Spleen (tissue), 11 donors: Measurements from ENCODE around the gene KPNA3. TPM values are rescaled to one million over a fixed set of nuclear protein-coding genes. Genes with fewer than 3 reads are reported as not detected.
"Not testable (repeated sequence)": the region's sequence is repeated elsewhere in the genome, so short reads cannot be mapped to it uniquely, and the experiment has no call there.

Source experiments
- DNase-seq: peaks from one replicate; pipeline ENCODE4 v3.0.0-alpha.2; 2020
- H3K27ac ChIP-seq, 8 donors: fragments of 200-600 bp; sonication (generic) in 7 of 8; 1 replicate in 4 of 8; 2 replicates in 4 of 8; pipeline versions ENCODE4 v1.5.0 to v1.8.0; 2016 to 2021; ENCODE audit warnings: inconsistent platforms in 4 of 8, mild to moderate bottlenecking in 4 of 8, moderate library complexity in 1 of 8
- H3K27me3 ChIP-seq, 7 donors: fragments of 200-600 bp; sonication (generic) in 6 of 7; replicated peaks in 1 of 7; 1 replicate in 4 of 7; 2 replicates in 3 of 7; pipeline versions ENCODE4 v1.5.0 to v1.8.0; 2016 to 2021; ENCODE audit warnings: inconsistent platforms in 3 of 7, mild to moderate bottlenecking in 1 of 7
- H3K36me3 ChIP-seq, 6 donors: fragments of 200-600 bp; sonication (generic) in 5 of 6; 1 replicate in 4 of 6; 2 replicates in 2 of 6; pipeline versions ENCODE4 v1.5.0 to v1.8.0; 2016 to 2021; ENCODE audit warnings: inconsistent platforms in 2 of 6
- H3K4me1 ChIP-seq, 6 donors: fragments of 200-600 bp; sonication (generic) in 5 of 6; 1 replicate in 3 of 6; 2 replicates in 3 of 6; pipeline versions ENCODE4 v1.5.0 to v1.8.0; 2016 to 2021; ENCODE audit warnings: inconsistent platforms in 3 of 6
- H3K4me3 ChIP-seq, 8 donors: fragments of 200-600 bp; sonication (generic) in 7 of 8; 1 replicate in 4 of 8; 2 replicates in 4 of 8; pipeline versions ENCODE4 v1.5.0 to v1.8.0; 2016 to 2021; ENCODE audit warnings: inconsistent platforms in 4 of 8, mild to moderate bottlenecking in 4 of 8, moderate library complexity in 2 of 8
- H3K9me3 ChIP-seq, 8 donors: fragments of 200-600 bp; sonication (generic) in 7 of 8; 1 replicate in 4 of 8; 2 replicates in 4 of 8; pipeline versions ENCODE4 v1.5.0 to v1.8.0; 2016 to 2021; ENCODE audit warnings: inconsistent platforms in 4 of 8
- POLR2A ChIP-seq, 3 donors: fragments of 450-650 bp; IDR thresholded peaks; one replicate each; pipeline ENCODE4 v1.5.1; 2017; ENCODE audit warnings: antibody characterized with exemption in 3 of 3, mild to moderate bottlenecking in 1 of 3
- POLR2AphosphoS5 ChIP-seq, 3 donors: sonication (generic); formaldehyde crosslinking; IDR thresholded peaks; one replicate each; pipeline ENCODE4 v1.5.1; 2017; ENCODE audit warnings: antibody characterized with exemption in 3 of 3
- whole genome bisulfite sequencing, 5 donors: extraction: QIAGEN DNeasy Blood & Tissue Kit in 3 of 5; methylation state at CpG; one replicate each; pipeline versions ENCODE4 v1.1.5 to v1.1.7; 2013 to 2018; 5-methylcytosine and 5-hydroxymethylcytosine counted together
- intact Hi-C: fragments of 100-400 bp; cut with DNase I; formaldehyde crosslinking; loops from one replicate; pipeline ENCODE4 v1.15.0; 2023; ENCODE audit warnings: low total_unique reads
- polyA plus RNA-seq, 3 donors: library from polyadenylated mRNA; stranded (reverse); fragments of 200-250 nt; gene quantifications; one replicate each; pipeline ENCODE4 v1.2.1, GENCODE V29; 2013
- total RNA-seq, 7 donors: library from RNA; depleted of rRNA in 3 of 7; stranded (reverse); fragments of >200 nt in 3 of 7; fragmentation: NEBNext Ultra II Directional in 4 of 7; extraction: Animal tissue kit (Norgen Biotek cat#: 25700) in 4 of 7; gene quantifications; one replicate each; pipeline versions ENCODE4 v1.1.0 to v1.2.1, GENCODE V29; 2016 to 2021
- TF ChIP-seq, protein P1 (sequence below), 11 experiments: fragments of 200-600 bp in 7 of 11; fragments of 450-650 bp in 4 of 11; sonication (generic) in 4 of 11; IDR thresholded peaks in 8 of 11; conservative IDR thresholded peaks in 3 of 11; 1 replicate in 7 of 11; 2 replicates in 4 of 11; pipeline versions ENCODE4 v1.4.0 to v1.8.0; 2016 to 2021; ENCODE audit warnings: antibody characterized with exemption in 11 of 11, inconsistent platforms in 4 of 11, mild to moderate bottlenecking in 1 of 11
- donor health status: healthy with polysubstance abuse.
- donor health status: DM: no; HTN: no; CAD: no; lungs with moderate emphysema.
- donor health status: DM: no; HTN: no; CAD: no.
- donor health status: Bipolar disorder and iron deficiency.
- donor health status: healthy.
- donor health status: DM: no; HTN: no; CAD: no.
- donor health status: DM: yes; HTN: yes; CAD: no.

The KPNA3 gene
- total and polyA plus RNA-seq, 10 donors = 9.6 to 26.3 (median 20.6) TPM

DNA sequence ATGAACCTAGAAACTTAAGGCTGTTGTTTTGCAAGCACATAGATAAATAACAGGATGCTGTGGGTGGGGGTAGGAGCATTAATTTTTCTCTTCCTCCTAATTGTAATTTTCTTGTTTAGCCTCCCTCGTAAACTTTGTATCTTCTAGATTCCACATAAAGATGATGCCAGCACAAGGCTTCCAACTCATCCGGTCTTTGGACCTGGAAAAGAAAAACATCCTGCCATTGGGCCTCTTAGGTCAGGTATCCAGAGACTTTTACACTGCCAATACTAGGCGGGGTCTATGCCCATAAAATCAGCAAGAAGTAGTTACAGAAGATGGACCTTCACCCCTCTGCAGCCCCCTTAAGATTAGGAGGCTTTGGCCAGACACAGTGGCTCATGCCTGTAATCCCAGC lies 35.4 kb upstream of the KPNA3 start:
- no peaks in the 10 kb centered on the region for H3K4me1 ChIP-seq
- no peak for TF ChIP-seq POLR2AphosphoS5 (IDR thresholded peaks at IDR 0.05)
- TF ChIP-seq POLR2A (IDR thresholded peaks at IDR 0.05) = no peak
- TF ChIP-seq, protein P1, sequence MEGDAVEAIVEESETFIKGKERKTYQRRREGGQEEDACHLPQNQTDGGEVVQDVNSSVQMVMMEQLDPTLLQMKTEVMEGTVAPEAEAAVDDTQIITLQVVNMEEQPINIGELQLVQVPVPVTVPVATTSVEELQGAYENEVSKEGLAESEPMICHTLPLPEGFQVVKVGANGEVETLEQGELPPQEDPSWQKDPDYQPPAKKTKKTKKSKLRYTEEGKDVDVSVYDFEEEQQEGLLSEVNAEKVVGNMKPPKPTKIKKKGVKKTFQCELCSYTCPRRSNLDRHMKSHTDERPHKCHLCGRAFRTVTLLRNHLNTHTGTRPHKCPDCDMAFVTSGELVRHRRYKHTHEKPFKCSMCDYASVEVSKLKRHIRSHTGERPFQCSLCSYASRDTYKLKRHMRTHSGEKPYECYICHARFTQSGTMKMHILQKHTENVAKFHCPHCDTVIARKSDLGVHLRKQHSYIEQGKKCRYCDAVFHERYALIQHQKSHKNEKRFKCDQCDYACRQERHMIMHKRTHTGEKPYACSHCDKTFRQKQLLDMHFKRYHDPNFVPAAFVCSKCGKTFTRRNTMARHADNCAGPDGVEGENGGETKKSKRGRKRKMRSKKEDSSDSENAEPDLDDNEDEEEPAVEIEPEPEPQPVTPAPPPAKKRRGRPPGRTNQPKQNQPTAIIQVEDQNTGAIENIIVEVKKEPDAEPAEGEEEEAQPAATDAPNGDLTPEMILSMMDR (IDR thresholded peaks at IDR 0.05 in 8 of 11, conservative IDR thresholded peaks at IDR 0.05 in 3 of 11) = no peak
- H3K27me3 ChIP-seq = peaks cover 0 to 7% (median 0%) of the 10 kb centered on the region in 7 donors
- 81 to 91% (median 89%) methylated on average over 3 of the region's 3 CpGs for WGBS, 5 donors
- intact Hi-C loops = no loop called here
- DNase-seq = no peak
- H3K27ac ChIP-seq = no peak overlapping the region
- H3K36me3 ChIP-seq = no peaks in the 10 kb centered on the region
- H3K9me3 ChIP-seq = peaks cover 0 to 18% (median 10%) of the 10 kb centered on the region in 8 donors
- H3K4me3 ChIP-seq = no peak overlapping the region

DNA sequence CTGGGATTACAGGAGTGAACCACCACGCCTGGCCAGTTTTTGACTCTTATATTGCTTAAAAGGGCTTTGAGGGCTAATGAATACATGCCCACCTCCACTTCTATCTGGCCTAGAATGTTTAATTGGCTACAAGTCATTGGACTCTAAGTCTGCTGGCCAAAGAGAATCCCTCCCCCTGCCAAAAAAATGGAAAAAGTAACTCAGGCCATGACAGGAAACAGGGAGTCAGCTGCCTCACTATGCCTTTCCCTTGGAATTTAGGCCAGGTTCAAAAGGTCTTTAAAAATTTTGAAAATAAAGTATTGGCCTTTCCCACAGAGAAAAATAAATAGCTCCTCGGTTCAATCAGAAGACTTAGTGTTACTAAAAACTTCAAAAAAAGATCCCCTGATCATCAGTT lies 34.9 kb upstream of the KPNA3 start:
- H3K4me3 ChIP-seq = no peak overlapping the region
- no peaks in the 10 kb centered on the region for H3K4me1 ChIP-seq
- H3K9me3 ChIP-seq = peaks cover 0 to 18% (median 10%) of the 10 kb centered on the region in 8 donors
- peaks cover 0 to 7% (median 0%) of the 10 kb centered on the region in 7 donors for H3K27me3 ChIP-seq
- TF ChIP-seq POLR2AphosphoS5 (IDR thresholded peaks at IDR 0.05) (no peak), POLR2A (IDR thresholded peaks at IDR 0.05) (no peak)
- TF ChIP-seq, protein P1 (IDR thresholded peaks at IDR 0.05 in 8 of 11, conservative IDR thresholded peaks at IDR 0.05 in 3 of 11) = no peak
- H3K36me3 ChIP-seq = no peaks in the 10 kb centered on the region
- DNase-seq = no peak
- no peak overlapping the region for H3K27ac ChIP-seq
- intact Hi-C loops = no loop called here
- 81 to 90% (median 88%) methylated on average over 2 of the region's 2 CpGs for WGBS, 5 donors

DNA sequence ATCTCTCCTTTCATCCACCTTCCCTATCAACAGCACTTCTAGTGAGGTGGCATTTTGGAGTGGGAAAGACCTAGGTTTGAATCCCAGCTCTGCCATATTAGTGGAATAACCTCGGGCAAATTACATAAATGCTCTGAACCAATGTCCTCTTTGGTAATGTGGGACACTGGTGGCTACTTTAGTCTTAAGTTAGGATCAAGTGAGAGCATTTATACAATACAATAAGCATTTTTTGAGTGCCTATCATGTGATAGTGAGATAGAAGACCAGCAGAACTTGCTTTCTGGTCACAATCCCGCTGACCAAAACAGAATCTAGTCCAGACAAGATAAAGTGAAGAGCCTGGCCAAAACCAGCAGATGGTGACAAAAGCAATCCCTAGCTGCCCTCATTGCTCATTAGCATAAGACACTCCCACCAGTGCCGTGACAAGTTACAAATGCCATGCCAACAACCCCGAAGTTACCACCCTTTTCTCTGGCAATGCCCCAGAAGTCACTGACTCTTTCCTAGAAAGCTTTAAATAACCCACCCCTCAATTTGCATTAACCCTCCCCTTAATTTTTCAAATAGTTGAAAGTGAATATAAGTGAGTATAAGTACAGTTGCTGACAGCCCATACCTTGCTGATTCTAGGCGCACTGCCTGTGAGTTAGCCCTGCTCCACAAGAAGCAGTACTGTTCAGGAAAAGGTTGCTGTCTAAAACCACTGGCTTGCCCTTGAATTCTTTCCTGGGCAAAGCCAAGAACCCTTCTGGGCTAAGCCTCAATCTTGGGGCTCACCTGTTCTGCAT lies 28.9 kb upstream of the KPNA3 start:
- Histone ChIP-seq H3K4me3 (no peak overlapping the region), H3K27me3 (peaks cover 0 to 7% (median 0%) of the 10 kb centered on the region in 7 donors), H3K36me3 (no peaks in the 10 kb centered on the region), H3K4me1 (no peaks in the 10 kb centered on the region), H3K9me3 (no peaks in the 10 kb centered on the region), H3K27ac (no peak overlapping the region)
- no peak for DNase-seq
- intact Hi-C loops = no loop called here
- WGBS, 5 donors = 67 to 80% (median 77%) methylated on average over 5 of the region's 5 CpGs
- TF ChIP-seq, protein P1 (IDR thresholded peaks at IDR 0.05 in 8 of 11, conservative IDR thresholded peaks at IDR 0.05 in 3 of 11) = no peak
- no peak for TF ChIP-seq POLR2A (IDR thresholded peaks at IDR 0.05)
- no peak for TF ChIP-seq POLR2AphosphoS5 (IDR thresholded peaks at IDR 0.05)

DNA sequence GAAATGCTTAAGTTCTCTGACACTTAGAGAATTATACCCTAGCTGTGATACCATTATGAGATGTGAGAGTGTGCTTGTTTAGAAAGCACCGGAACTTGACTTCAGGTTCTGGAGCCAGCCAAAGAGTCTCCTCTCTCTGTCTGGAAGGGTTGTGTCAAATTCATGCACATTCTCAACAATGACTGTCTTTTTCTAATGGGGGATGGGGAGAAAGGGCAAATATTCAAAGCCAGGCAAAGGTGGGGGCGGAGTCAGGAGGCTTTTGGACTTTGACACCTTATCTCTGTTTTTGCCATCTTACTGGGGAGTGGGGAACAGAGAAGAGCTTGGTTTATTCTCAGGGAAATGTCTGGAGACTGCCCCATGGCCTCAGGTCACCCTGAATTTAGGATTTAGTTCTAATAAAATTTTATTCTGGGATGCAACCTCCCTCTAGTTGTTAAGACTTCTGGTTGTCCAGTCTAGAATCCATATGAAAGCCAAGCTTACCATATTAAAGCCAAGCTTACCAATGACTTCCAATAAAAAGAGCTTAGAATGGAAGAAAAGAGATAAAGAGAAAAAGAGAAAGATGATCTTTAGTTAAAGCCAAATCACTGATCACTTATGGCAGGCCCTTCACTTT lies 28.2 kb upstream of the KPNA3 start:
- Histone ChIP-seq H3K4me1 (no peaks in the 10 kb centered on the region), H3K9me3 (no peaks in the 10 kb centered on the region), H3K36me3 (no peaks in the 10 kb centered on the region), H3K4me3 (no peak overlapping the region), H3K27ac (no peak overlapping the region), H3K27me3 (peaks cover 0 to 10% (median 0%) of the 10 kb centered on the region in 7 donors)
- DNase-seq = no peak
- intact Hi-C loops = no loop called here
- whole genome bisulfite sequencing, 5 donors = 86 to 95% (median 94%) methylated on average over 2 of the region's 2 CpGs
- TF ChIP-seq, protein P1 (IDR thresholded peaks at IDR 0.05 in 8 of 11, conservative IDR thresholded peaks at IDR 0.05 in 3 of 11) = no peak
- TF ChIP-seq POLR2AphosphoS5 (IDR thresholded peaks at IDR 0.05) = no peak

DNA sequence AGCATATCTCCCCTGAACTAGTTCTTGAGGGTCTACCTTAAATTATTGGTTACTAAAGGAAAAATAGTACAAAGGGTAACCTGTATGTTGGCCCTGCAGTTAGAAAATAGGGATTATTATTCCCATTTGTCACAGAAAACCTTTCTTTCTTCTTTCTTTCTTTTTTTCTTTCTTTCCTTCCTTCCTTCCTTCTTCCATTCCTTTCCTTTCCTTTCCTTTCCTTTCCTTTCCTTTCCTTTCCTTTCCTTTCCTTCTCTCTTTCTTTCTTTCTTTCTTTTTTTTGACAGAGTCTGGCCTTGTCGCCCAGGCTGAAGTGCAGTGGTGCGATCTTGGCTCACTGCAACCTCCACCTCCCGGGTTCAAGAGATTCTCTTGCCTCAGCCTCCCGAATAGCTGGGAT lies 23.6 kb upstream of the KPNA3 start:
- H3K4me3 ChIP-seq, H3K27me3 ChIP-seq, DNase-seq, H3K9me3 ChIP-seq, H3K36me3 ChIP-seq, H3K4me1 ChIP-seq, intact Hi-C loops, H3K27ac ChIP-seq: not testable (repeated sequence)
- 93 to 99% (median 95%) methylated on average over 4 of the region's 4 CpGs for WGBS, 5 donors
